ENCODE measurements around the gene PHLPP1. TPM values are rescaled to one million over a fixed set of nuclear protein-coding genes. Genes with fewer than 3 reads are reported as not detected.

The PHLPP1 gene
- total and polyA plus RNA-seq, 2 of the 4 experiments (the other 2 are of a cell fraction) = 3.3 to 3.6 TPM

GRCh38 chr18:62759704-62760402, 44.5 kb downstream of the PHLPP1 start:
- Histone ChIP-seq H3K79me1 (ENCODE audit: low read depth in 1 of 2, low read length in 2 of 2) (peaks cover 18 to 37% of the 10 kb centered on the region in 2 experiments), H3K27me3 (ENCODE audit: control insufficient read depth, insufficient read depth, low read length) (no peaks in the 10 kb centered on the region), H2AK9ac (replicated peaks; ENCODE audit: low read depth, low read length, poor library complexity) (no peak overlapping the region), H2BK120ac (ENCODE audit: low read depth, low read length) (peak overlapping the region; percentile 61), H3K14ac (replicated peaks; ENCODE audit: low read depth, low read length) (peak overlapping the region; percentile 27; the same call in 1 of the 2 replicates), H3K27ac (ENCODE audit: insufficient read depth, low read length) (no peak overlapping the region), H3K4me3 (ENCODE audit: insufficient read depth, low read depth, low read length) (no peak overlapping the region), H3K36me3 (ENCODE audit: control insufficient read depth, insufficient read depth, low read length) (no peaks in the 10 kb centered on the region), H4K20me1 (ENCODE audit: insufficient read depth, low read length) (no peaks in the 10 kb centered on the region), H2BK20ac (ENCODE audit: low read depth, low read length) (peak overlapping the region; percentile 17; the same call in 1 of the 2 replicates), H2AK5ac (ENCODE audit: low read depth, low read length) (peak overlapping the region; percentile 5; the same call in 1 of the 2 replicates), H3K9me1 (ENCODE audit: insufficient read depth, low read length) (peaks cover 5% of the 10 kb centered on the region; the same call in 1 of the 2 replicates), H3K23ac (ENCODE audit: low read depth, low read length) (peak overlapping the region; percentile 28; the same call in 1 of the 2 replicates), H3K4me2 (ENCODE audit: low read depth, low read length) (peak overlapping the region; percentile 72; the same call in 1 of the 2 replicates), H4K8ac (ENCODE audit: low read depth in 2 of 2, low read length in 2 of 2) (peak overlapping the region in 1 of 2 experiments; percentile 74; a peak in 2 of 4 replicates), H2BK5ac (ENCODE audit: low read depth, low read length, poor library complexity, severe bottlenecking) (peak overlapping the region; percentile 9), H3K9me3 (ENCODE audit: control insufficient read depth, insufficient read depth, low read length) (peaks cover 2% of the 10 kb centered on the region; the same call in 1 of the 2 replicates), H3K4ac (ENCODE audit: low read depth, low read length) (peak overlapping the region; percentile 30; the same call in 1 of the 2 replicates), H3K9ac (ENCODE audit: low read depth, low read length) (no peak overlapping the region), H3K4me1 (ENCODE audit: control insufficient read depth, insufficient read depth, low read length) (peaks cover 4% of the 10 kb centered on the region; the same call in 1 of the 2 replicates), H2BK15ac (ENCODE audit: low read depth, low read length) (peak overlapping the region; percentile 11; the same call in 1 of the 3 replicates), H3K18ac (ENCODE audit: low read depth, low read length) (peak overlapping the region; percentile 94; the same call in 1 of the 2 replicates), H4K91ac (ENCODE audit: insufficient read depth, low read depth, low read length) (peak overlapping the region; percentile 25; the same call in 1 of the 2 replicates), H4K5ac (ENCODE audit: low read depth, low read length) (peak overlapping the region; percentile 76; the same call in 1 of the 2 replicates), H3K56ac (ENCODE audit: extremely low read depth, insufficient read depth, low read length) (no peak overlapping the region), H2AFZ (replicated peaks; ENCODE audit: low read length, poor library complexity) (peak overlapping the region; percentile 46)
- DNase-seq (peak; percentile 76), ATAC-seq (ENCODE audit: low read depth) (peak; percentile 74)
- POLR2A ChIA-PET (ENCODE audit: unreplicated experiment) = no interaction called here
- dilution Hi-C loops (cut with HindIII; ENCODE audit: low sequenced_read_pairs, unreplicated experiment) = no loop called here
- intact Hi-C loops (cut with micrococcal nuclease) = no loop called here
- CTCF ChIA-PET = interaction anchor here (1.2 kb wide), 1 partner anchor 31 kb away, joined by 5 read pairs; no protein-coding TSS in a partner anchor
- in situ Hi-C loops (cut with MboI; ENCODE audit: low sequenced_read_pairs) = no loop called here
- no CpG with 5 or more reads among the region's 5 CpGs for WGBS, 2 experiments (ENCODE audit: extremely low coverage in 2 of 2, insufficient read length in 1 of 2)
- no TSS peak for BruUV-seq (replicated peaks)
- no peak for TF ChIP-seq CTCF (conservative IDR thresholded peaks at IDR 0.05; ENCODE audit: low read depth, low read length)
- TF ChIP-seq POLR2A (IDR thresholded peaks at IDR 0.05; ENCODE audit: low read depth, low read length) = no peak
- no peak for TF ChIP-seq CHD1 (IDR thresholded peaks at IDR 0.05; ENCODE audit: low read depth, low read length)
- no peak for TF ChIP-seq BHLHE40 (IDR thresholded peaks at IDR 0.05; ENCODE audit: low read depth, low read length)
- no peak for TF ChIP-seq RCOR1 (IDR thresholded peaks at IDR 0.05; ENCODE audit: insufficient replicate concordance, low read length)
- no peak for TF ChIP-seq RAD21 (IDR thresholded peaks at IDR 0.05; ENCODE audit: low read length)
- TF ChIP-seq MXI1 (IDR thresholded peaks at IDR 0.05; ENCODE audit: borderline replicate concordance, low read depth, low read length) = no peak
- no peak for TF ChIP-seq ELK1 (IDR thresholded peaks at IDR 0.05; ENCODE audit: borderline replicate concordance, low read depth, low read length)
- no peak for TF ChIP-seq USF2 (IDR thresholded peaks at IDR 0.05; ENCODE audit: low read depth, low read length)
- TF ChIP-seq SMC3 (IDR thresholded peaks at IDR 0.05; ENCODE audit: low read depth, low read length) = no peak
- TF ChIP-seq NFE2L2 (IDR thresholded peaks at IDR 0.05; ENCODE audit: low read depth, low read length) = no peak
- TF ChIP-seq MAFK (IDR thresholded peaks at IDR 0.05; ENCODE audit: low read depth, low read length) = no peak
- TF ChIP-seq CEBPB (IDR thresholded peaks at IDR 0.05; ENCODE audit: low read depth, low read length) = no peak
- no peak for TF ChIP-seq RFX5 (IDR thresholded peaks at IDR 0.05; ENCODE audit: low read depth, low read length)

All from IMR-90 (cell line).